ENCODE measurements around the gene APOL1. TPM values are rescaled to one million over a fixed set of nuclear protein-coding genes. Genes with fewer than 3 reads are reported as not detected.
A peak's percentile ranks its signal among the peaks of the same experiment; 100 is the strongest.

The APOL1 gene
- total RNA-seq, 1 experiment from 2014 or later, result 16.0 TPM

- Histone ChIP-seq H3K36me3 (ENCODE audit: control insufficient read depth, insufficient read depth, low read length) (peaks cover 32% of the 10 kb centered on the region), H3K27ac (ENCODE audit: low read length) (no peak overlapping the region), H3K9me3 (ENCODE audit: control insufficient read depth, insufficient read depth, low read depth, low read length) (no peaks in the 10 kb centered on the region), H3K4me3 (ENCODE audit: low read depth in 2 of 2, low read length in 2 of 2) (no peak overlapping the region), H3K27me3 (ENCODE audit: control insufficient read depth, insufficient read depth, low read length) (no peaks in the 10 kb centered on the region), H3K4me1 (ENCODE audit: control insufficient read depth, insufficient read depth, low read length) (no peaks in the 10 kb centered on the region)
- ATAC-seq (no peak), DNase-seq (ENCODE audit: low read depth, low spot score) (no peak)
- POLR2A ChIA-PET, result no interaction called here
- CTCF ChIA-PET, result no interaction called here
- BruUV-seq (replicated peaks), result TSS peak; percentile 77
- in situ Hi-C loops (cut with HindIII; ENCODE audit: low pct_unique_long_range_greater_than_20kb, low sequenced_read_pairs) (no loop called here), intact Hi-C loops (cut with micrococcal nuclease; ENCODE audit: unreplicated experiment) (no loop called here)
- no peak for TF ChIP-seq REST (IDR thresholded peaks at IDR 0.05; ENCODE audit: insufficient read depth in 1 of 2, low read depth in 2 of 2, low read length in 1 of 2)
- TF ChIP-seq SIN3A (IDR thresholded peaks at IDR 0.05; ENCODE audit: borderline replicate concordance, insufficient read depth, low read depth, low read length), result no peak
- TF ChIP-seq, protein P1, sequence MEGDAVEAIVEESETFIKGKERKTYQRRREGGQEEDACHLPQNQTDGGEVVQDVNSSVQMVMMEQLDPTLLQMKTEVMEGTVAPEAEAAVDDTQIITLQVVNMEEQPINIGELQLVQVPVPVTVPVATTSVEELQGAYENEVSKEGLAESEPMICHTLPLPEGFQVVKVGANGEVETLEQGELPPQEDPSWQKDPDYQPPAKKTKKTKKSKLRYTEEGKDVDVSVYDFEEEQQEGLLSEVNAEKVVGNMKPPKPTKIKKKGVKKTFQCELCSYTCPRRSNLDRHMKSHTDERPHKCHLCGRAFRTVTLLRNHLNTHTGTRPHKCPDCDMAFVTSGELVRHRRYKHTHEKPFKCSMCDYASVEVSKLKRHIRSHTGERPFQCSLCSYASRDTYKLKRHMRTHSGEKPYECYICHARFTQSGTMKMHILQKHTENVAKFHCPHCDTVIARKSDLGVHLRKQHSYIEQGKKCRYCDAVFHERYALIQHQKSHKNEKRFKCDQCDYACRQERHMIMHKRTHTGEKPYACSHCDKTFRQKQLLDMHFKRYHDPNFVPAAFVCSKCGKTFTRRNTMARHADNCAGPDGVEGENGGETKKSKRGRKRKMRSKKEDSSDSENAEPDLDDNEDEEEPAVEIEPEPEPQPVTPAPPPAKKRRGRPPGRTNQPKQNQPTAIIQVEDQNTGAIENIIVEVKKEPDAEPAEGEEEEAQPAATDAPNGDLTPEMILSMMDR (IDR thresholded peaks at IDR 0.05), result no peak
- TF ChIP-seq POLR2AphosphoS5 (IDR thresholded peaks at IDR 0.05; ENCODE audit: low read depth, low read length), result no peak
- TF ChIP-seq TCF7L2 (IDR thresholded peaks at IDR 0.05; ENCODE audit: low read depth, low read length), result no peak
These were observed 40.8 kb downstream of the APOL1 start for GRCh38 chr22:36293606-36294292.

DNA sequence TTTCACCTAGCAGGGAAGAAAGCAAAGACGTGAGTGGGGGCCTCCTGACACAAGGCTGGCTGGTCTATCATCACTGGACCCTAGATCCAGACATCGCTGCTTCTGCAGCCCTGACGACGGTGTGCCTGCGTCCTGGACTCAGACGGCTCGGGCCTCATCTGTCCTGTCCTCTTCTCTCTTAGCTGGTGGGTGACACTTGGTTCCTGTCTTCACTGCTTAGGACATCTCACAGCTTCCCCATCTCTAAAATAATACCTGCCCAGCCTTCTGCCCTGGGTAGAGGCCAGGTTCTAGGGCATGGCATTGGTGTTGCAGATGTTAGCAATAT, 41.3 kb downstream of the APOL1 start:
- no peak for ATAC-seq
- intact Hi-C loops (cut with micrococcal nuclease; ENCODE audit: unreplicated experiment), result no loop called here
- H3K36me3 ChIP-seq (ENCODE audit: control insufficient read depth, insufficient read depth, low read length), result peaks cover 32% of the 10 kb centered on the region
- DNase-seq (ENCODE audit: low read depth, low spot score), result no peak
- H3K27me3 ChIP-seq (ENCODE audit: control insufficient read depth, insufficient read depth, low read length), result no peaks in the 10 kb centered on the region
- H3K9me3 ChIP-seq (ENCODE audit: control insufficient read depth, insufficient read depth, low read depth, low read length), result no peaks in the 10 kb centered on the region
- no peak overlapping the region for H3K27ac ChIP-seq (ENCODE audit: low read length)
- TF ChIP-seq REST (IDR thresholded peaks at IDR 0.05; ENCODE audit: insufficient read depth in 1 of 2, low read depth in 2 of 2, low read length in 1 of 2), result no peak
- in situ Hi-C loops (cut with HindIII; ENCODE audit: low pct_unique_long_range_greater_than_20kb, low sequenced_read_pairs), result no loop called here
- POLR2A ChIA-PET, result no interaction called here
- BruUV-seq (replicated peaks), result no TSS peak
- CTCF ChIA-PET, result no interaction called here
- no peak overlapping the region for H3K4me3 ChIP-seq (ENCODE audit: low read depth in 2 of 2, low read length in 2 of 2)
- no peaks in the 10 kb centered on the region for H3K4me1 ChIP-seq (ENCODE audit: control insufficient read depth, insufficient read depth, low read length)

All from Panc1 (cell line).